HepG2 (cell line): Measurements from ENCODE around the gene SIRT7. TPM values are rescaled to one million over a fixed set of nuclear protein-coding genes. Genes with fewer than 3 reads are reported as not detected.
A peak's percentile ranks its signal among the peaks of the same experiment; 100 is the strongest.

Source experiments
- ARHGAP35 ChIP-seq: sonication (generic); formaldehyde crosslinking; IDR thresholded peaks from 2 replicates; pipeline ENCODE4 v1.9.0; 2022; ENCODE audit warnings: mild to moderate bottlenecking, inconsistent platforms, moderate library complexity, missing genetic modification reagents, borderline replicate concordance
- CEBPB ChIP-seq: IDR thresholded peaks from 2 replicates; pipeline ENCODE4 v1.6.1; 2011; ENCODE audit warnings: low read depth, low read length, improper control_type of control experiment, borderline replicate concordance
- MEIS2 ChIP-seq: sonication (generic); formaldehyde crosslinking; IDR thresholded peaks from 2 replicates; pipeline ENCODE4 v1.9.0; 2021; ENCODE audit warnings: mild to moderate bottlenecking, missing genetic modification reagents
- THAP11 ChIP-seq: IDR thresholded peaks from 2 replicates; pipeline ENCODE4 v1.6.1; 2016; ENCODE audit warnings: missing biosample characterization, missing genetic modification reagents
- WIZ ChIP-seq: sonication (generic); formaldehyde crosslinking; IDR thresholded peaks from 2 replicates; pipeline ENCODE4 v1.5.1; 2020; ENCODE audit warnings: mild to moderate bottlenecking, missing genetic modification reagents
- ZNF33A ChIP-seq: sonication (generic); formaldehyde crosslinking; IDR thresholded peaks from 2 replicates; pipeline ENCODE4 v1.5.1; 2020; ENCODE audit warnings: missing genetic modification reagents, mild to moderate bottlenecking, moderate library complexity, borderline replicate concordance
- ZNF547 ChIP-seq: sonication (generic); formaldehyde crosslinking; IDR thresholded peaks from 2 replicates; pipeline ENCODE4 v1.5.1; 2020; ENCODE audit warnings: mild to moderate bottlenecking, missing genetic modification reagents
- ZNF75D ChIP-seq: sonication (generic); formaldehyde crosslinking; IDR thresholded peaks from 2 replicates; pipeline ENCODE4 v1.8.1; 2023; ENCODE audit warnings: missing genetic modification reagents, mild to moderate bottlenecking, borderline replicate concordance
- ZNF761 ChIP-seq: sonication (generic); formaldehyde crosslinking; conservative IDR thresholded peaks from 2 replicates; pipeline ENCODE4 v1.4.0; 2020; ENCODE audit warnings: mild to moderate bottlenecking, missing genetic modification reagents
- ZSCAN12 ChIP-seq: sonication (generic); formaldehyde crosslinking; IDR thresholded peaks from 2 replicates; pipeline ENCODE4 v1.9.0; 2021; ENCODE audit warnings: mild to moderate bottlenecking, missing genetic modification reagents
- polyA plus RNA-seq, 8 experiments: library from polyadenylated mRNA; depleted of rRNA in 3 of 8; stranded (reverse) in 7 of 8; unstranded in 1 of 8; fragments of >200 nt; fragmentation: Illumina TruSeq in 4 of 8; extraction: Trizol in 4 of 8; gene quantifications; 2 replicates each; pipeline versions ENCODE4 v1.2.1 to v1.2.3, GENCODE V29; 2011 to 2016; ENCODE audit warnings: low read depth in 4 of 8, missing spikeins in 1 of 8, mixed read lengths in 1 of 8; ENCODE audit not compliant: insufficient read depth in 1 of 8
- total RNA-seq, 5 experiments: library from RNA; depleted of rRNA; stranded (reverse); fragments of >200 nt; fragmentation: Illumina TruSeq; extraction: Trizol; gene quantifications; 2 replicates each; pipeline ENCODE4 v1.2.3, GENCODE V29; 2016; ENCODE audit warnings: low read depth in 1 of 5
- TF ChIP-seq, protein P1 (sequence below): sonication (generic); formaldehyde crosslinking; IDR thresholded peaks from 2 replicates; pipeline ENCODE4 v1.5.0; 2020; ENCODE audit warnings: mild to moderate bottlenecking, missing genetic modification reagents
- TF ChIP-seq, protein P2 (sequence below): sonication (generic); formaldehyde crosslinking; IDR thresholded peaks from 2 replicates; pipeline ENCODE4 v1.4.0; 2020; ENCODE audit warnings: missing genetic modification reagents, borderline replicate concordance
- TF ChIP-seq, protein P3 (sequence below), 2 experiments: fragments of 450-650 bp in 1 of 2; sonication (generic) in 1 of 2; formaldehyde crosslinking in 1 of 2; IDR thresholded peaks; 2 replicates each; pipeline versions ENCODE4 v1.6.1 to v1.8.0; 2016 to 2022; ENCODE audit warnings: antibody characterized with exemption in 1 of 2, mild to moderate bottlenecking in 1 of 2, missing genetic modification reagents in 1 of 2

The SIRT7 gene
- total and polyA plus RNA-seq, 2 of the 13 experiments (the other 11 are each of a cell fraction or from before 2014, with no cell fraction given), result 8.3 to 24.8 TPM

DNA sequence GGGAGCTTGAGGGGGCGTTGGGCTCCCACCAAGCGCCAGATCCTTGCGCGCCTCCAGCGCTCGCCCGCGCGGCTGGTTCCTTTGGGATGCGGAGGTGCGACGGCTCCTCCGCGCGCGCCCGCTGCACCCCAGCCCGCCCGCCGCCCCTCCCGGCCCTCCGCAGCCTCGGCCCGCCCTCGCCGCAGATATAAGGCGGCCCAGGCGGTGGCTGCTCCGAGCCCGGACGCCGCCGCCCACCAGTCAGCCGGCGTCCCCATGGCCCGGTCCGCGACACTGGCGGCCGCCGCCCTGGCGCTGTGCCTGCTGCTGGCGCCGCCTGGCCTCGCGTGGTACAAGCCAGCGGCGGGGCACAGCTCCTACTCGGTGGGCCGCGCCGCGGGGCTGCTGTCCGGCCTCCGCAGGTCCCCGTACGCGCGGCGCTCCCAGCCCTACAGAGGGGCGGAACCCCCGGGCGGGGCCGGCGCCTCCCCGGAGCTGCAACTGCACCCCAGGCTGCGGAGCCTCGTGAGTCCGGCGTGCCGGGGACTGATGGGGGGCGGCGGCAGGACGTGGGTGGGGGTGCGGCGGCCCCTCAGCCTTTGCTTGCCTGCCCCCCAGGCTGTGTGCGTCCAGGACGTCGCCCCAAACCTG, 15.8 kb downstream of the SIRT7 start, which contains the start of gene NPB (continued):
- TF ChIP-seq, protein P1, sequence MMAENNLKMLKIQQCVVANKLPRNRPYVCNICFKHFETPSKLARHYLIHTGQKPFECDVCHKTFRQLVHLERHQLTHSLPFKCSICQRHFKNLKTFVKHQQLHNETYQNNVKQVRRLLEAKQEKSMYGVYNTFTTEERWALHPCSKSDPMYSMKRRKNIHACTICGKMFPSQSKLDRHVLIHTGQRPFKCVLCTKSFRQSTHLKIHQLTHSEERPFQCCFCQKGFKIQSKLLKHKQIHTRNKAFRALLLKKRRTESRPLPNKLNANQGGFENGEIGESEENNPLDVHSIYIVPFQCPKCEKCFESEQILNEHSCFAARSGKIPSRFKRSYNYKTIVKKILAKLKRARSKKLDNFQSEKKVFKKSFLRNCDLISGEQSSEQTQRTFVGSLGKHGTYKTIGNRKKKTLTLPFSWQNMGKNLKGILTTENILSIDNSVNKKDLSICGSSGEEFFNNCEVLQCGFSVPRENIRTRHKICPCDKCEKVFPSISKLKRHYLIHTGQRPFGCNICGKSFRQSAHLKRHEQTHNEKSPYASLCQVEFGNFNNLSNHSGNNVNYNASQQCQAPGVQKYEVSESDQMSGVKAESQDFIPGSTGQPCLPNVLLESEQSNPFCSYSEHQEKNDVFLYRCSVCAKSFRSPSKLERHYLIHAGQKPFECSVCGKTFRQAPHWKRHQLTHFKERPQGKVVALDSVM, result peak; percentile 25; the same call in 1 of the 2 replicates
- TF ChIP-seq ZNF761 (peak; percentile 73; the same call in 1 of the 2 replicates), MEIS2 (peak; percentile 53; the same call in 1 of the 2 replicates), ZNF75D (CRISPR knock-in tag) (no peak), CEBPB (no peak), ZNF547 (CRISPR knock-in tag) (0 out of 2 replicates have a peak, but pooled peaks have one; percentile 39), THAP11 (CRISPR knock-in tag) (peak; percentile 37; the same call in 1 of the 2 replicates), WIZ (CRISPR knock-in tag) (no peak), ARHGAP35 (CRISPR knock-in tag) (no peak), ZNF33A (CRISPR knock-in tag) (no peak), ZSCAN12 (0 out of 2 replicates have a peak, but pooled peaks have one; percentile 9)
- TF ChIP-seq, protein P2, sequence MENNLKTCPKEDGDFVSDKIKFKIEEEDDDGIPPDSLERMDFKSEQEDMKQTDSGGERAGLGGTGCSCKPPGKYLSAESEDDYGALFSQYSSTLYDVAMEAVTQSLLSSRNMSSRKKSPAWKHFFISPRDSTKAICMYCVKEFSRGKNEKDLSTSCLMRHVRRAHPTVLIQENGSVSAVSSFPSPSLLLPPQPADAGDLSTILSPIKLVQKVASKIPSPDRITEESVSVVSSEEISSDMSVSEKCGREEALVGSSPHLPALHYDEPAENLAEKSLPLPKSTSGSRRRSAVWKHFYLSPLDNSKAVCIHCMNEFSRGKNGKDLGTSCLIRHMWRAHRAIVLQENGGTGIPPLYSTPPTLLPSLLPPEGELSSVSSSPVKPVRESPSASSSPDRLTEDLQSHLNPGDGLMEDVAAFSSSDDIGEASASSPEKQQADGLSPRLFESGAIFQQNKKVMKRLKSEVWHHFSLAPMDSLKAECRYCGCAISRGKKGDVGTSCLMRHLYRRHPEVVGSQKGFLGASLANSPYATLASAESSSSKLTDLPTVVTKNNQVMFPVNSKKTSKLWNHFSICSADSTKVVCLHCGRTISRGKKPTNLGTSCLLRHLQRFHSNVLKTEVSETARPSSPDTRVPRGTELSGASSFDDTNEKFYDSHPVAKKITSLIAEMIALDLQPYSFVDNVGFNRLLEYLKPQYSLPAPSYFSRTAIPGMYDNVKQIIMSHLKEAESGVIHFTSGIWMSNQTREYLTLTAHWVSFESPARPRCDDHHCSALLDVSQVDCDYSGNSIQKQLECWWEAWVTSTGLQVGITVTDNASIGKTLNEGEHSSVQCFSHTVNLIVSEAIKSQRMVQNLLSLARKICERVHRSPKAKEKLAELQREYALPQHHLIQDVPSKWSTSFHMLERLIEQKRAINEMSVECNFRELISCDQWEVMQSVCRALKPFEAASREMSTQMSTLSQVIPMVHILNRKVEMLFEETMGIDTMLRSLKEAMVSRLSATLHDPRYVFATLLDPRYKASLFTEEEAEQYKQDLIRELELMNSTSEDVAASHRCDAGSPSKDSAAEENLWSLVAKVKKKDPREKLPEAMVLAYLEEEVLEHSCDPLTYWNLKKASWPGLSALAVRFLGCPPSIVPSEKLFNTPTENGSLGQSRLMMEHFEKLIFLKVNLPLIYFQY, result 0 out of 2 replicates have a peak, but pooled peaks have one; percentile 14
- TF ChIP-seq, protein P3, sequence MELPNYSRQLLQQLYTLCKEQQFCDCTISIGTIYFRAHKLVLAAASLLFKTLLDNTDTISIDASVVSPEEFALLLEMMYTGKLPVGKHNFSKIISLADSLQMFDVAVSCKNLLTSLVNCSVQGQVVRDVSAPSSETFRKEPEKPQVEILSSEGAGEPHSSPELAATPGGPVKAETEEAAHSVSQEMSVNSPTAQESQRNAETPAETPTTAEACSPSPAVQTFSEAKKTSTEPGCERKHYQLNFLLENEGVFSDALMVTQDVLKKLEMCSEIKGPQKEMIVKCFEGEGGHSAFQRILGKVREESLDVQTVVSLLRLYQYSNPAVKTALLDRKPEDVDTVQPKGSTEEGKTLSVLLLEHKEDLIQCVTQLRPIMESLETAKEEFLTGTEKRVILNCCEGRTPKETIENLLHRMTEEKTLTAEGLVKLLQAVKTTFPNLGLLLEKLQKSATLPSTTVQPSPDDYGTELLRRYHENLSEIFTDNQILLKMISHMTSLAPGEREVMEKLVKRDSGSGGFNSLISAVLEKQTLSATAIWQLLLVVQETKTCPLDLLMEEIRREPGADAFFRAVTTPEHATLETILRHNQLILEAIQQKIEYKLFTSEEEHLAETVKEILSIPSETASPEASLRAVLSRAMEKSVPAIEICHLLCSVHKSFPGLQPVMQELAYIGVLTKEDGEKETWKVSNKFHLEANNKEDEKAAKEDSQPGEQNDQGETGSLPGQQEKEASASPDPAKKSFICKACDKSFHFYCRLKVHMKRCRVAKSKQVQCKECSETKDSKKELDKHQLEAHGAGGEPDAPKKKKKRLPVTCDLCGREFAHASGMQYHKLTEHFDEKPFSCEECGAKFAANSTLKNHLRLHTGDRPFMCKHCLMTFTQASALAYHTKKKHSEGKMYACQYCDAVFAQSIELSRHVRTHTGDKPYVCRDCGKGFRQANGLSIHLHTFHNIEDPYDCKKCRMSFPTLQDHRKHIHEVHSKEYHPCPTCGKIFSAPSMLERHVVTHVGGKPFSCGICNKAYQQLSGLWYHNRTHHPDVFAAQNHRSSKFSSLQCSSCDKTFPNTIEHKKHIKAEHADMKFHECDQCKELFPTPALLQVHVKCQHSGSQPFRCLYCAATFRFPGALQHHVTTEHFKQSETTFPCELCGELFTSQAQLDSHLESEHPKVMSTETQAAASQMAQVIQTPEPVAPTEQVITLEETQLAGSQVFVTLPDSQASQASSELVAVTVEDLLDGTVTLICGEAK (IDR thresholded peaks at IDR 0.05), result no peak
- TF ChIP-seq, protein P3 (CRISPR knock-in tag; IDR thresholded peaks at IDR 0.05), result no peak
